OCI-LY3 (cell line): ENCODE data around the gene WIZ.

Experiments
- CTCF ChIP-seq: fragments of 200-600, 300-600 bp; sonication (generic); IDR thresholded peaks from 2 replicates; pipeline ENCODE4 v1.5.1; 2014; ENCODE audit warnings: antibody characterized with exemption, low read length, low read depth
- EZH2phosphoT487 ChIP-seq: fragments of 200-600 bp; shearing (Covaris generic); IDR thresholded peaks from 2 replicates; pipeline ENCODE4 v1.6.1; 2018; ENCODE audit warnings: antibody characterized with exemption, mixed run types, low read depth

DNA sequence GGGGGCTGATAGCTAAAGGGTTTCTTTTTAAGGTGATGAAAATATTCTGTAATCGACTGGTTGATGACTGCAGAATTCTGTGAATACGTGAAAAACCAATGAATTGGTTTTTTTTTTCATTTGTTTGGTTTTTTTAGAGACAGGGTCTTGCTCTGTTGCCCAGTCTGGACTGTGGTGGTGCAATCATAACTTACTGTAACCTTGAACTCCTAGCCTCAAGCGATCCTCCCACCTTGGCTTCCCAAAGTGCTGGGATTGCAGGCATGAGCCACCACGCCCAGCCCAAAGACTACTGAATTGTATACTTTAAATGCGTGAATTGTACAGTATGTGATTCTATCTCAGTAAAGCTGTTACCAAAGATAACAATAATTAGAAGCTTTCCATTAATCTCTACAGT, 55.3 kb downstream of the WIZ start:
- TF ChIP-seq CTCF, result no peak
- no peak for TF ChIP-seq EZH2phosphoT487
